Measurements from ENCODE around the gene SLC34A3. TPM values are rescaled to one million over a fixed set of nuclear protein-coding genes. Genes with fewer than 3 reads are reported as not detected.

SLC34A3 gene
- total and polyA plus RNA-seq, 2 of the 8 experiments (the other 6 are each of a cell fraction or from before 2014, with no cell fraction given), result 0.08 TPM; not detected in 1

- H3K79me2 ChIP-seq (ENCODE audit: control insufficient read depth in 1 of 2, insufficient read depth in 2 of 2, low read length in 2 of 2), result no peaks in the 10 kb centered on the region
- H3K27ac ChIP-seq (ENCODE audit: low read depth, low read length), result no peak overlapping the region
- H2BK120ac ChIP-seq (replicated peaks; ENCODE audit: low read depth, low read length), result no peak overlapping the region
- no peaks in the 10 kb centered on the region for H3K4me1 ChIP-seq (replicated peaks in 1 of 4; ENCODE audit: control insufficient read depth in 3 of 4, insufficient read depth in 4 of 4, low read length in 3 of 4)
- no peak for TF ChIP-seq EP300 (IDR thresholded peaks at IDR 0.05; ENCODE audit: borderline replicate concordance in 1 of 2, low read depth in 2 of 2, low read length in 2 of 2)
- TF ChIP-seq SP4 (IDR thresholded peaks at IDR 0.05; ENCODE audit: low read length), result no peak
- TF ChIP-seq TBP (IDR thresholded peaks at IDR 0.05; ENCODE audit: low read depth, low read length), result no peak
- no peak for TF ChIP-seq BACH1 (IDR thresholded peaks at IDR 0.05; ENCODE audit: low read length)
- TF ChIP-seq JUND (IDR thresholded peaks at IDR 0.05; ENCODE audit: low read length), result no peak
- no peak for TF ChIP-seq RFX5 (IDR thresholded peaks at IDR 0.05; ENCODE audit: borderline replicate concordance, low read depth, low read length)
- H3K14ac ChIP-seq (ENCODE audit: insufficient read length), result no peak overlapping the region
- H3K18ac ChIP-seq (ENCODE audit: extremely low read depth, low read length), result no peak overlapping the region
- no peaks in the 10 kb centered on the region for H3K27me3 ChIP-seq (replicated peaks in 1 of 4; ENCODE audit: control insufficient read depth in 3 of 4, extremely low read depth in 1 of 4, insufficient read depth in 3 of 4, low read length in 3 of 4)
- ChIA-PET POLR2A (ENCODE audit: partially characterized antibody) (interaction anchor here (1.2 to 69.9 kb wide), 3 partner anchors 9 to 136 kb away, joined by 3 to 1462 read pairs (median 1462); partner anchors contain the start of genes CYSRT1, NDOR1, NELFB and RNF208), CTCF (ENCODE audit: partially characterized antibody) (interaction anchor here (1.7 to 2.6 kb wide), 4 partner anchors 8 to 29 kb away, joined by 4 to 11 read pairs (median 6); no protein-coding TSS in a partner anchor)
- no peak overlapping the region for H2AFZ ChIP-seq (ENCODE audit: low read length)
- H2BK15ac ChIP-seq (ENCODE audit: low read length), result no peak overlapping the region
- WGBS, 2 experiments (ENCODE audit: extremely low coverage in 1 of 2, insufficient coverage in 1 of 2, insufficient read length in 1 of 2, insufficient replicate concordance in 2 of 2, low coverage in 1 of 2, low lambda C conversion rate in 2 of 2, missing lambda C conversion rate in 1 of 2), result 91% methylated on average over 25 of the region's 29 CpGs; no CpG with 5 or more reads in 1 of the 2 experiments
- no peak overlapping the region for H4K91ac ChIP-seq (replicated peaks; ENCODE audit: insufficient read length, low read length)
- H3K9ac ChIP-seq (replicated peaks in 1 of 4; ENCODE audit: extremely low read depth in 1 of 4, low read depth in 3 of 4, low read length in 3 of 4), result no peak overlapping the region
- peaks cover 0 to 10% of the 10 kb centered on the region in 2 experiments for H4K20me1 ChIP-seq (replicated peaks in 1 of 2; ENCODE audit: control insufficient read depth in 1 of 2, insufficient read depth in 2 of 2, low read length in 2 of 2)
- FAIRE-seq, result no peak
- 0 out of 2 replicates have a peak overlapping the region, but pooled peaks have one; percentile 32 for H2BK20ac ChIP-seq (ENCODE audit: low read length)
- no peak overlapping the region for H2BK5ac ChIP-seq (ENCODE audit: low read depth, low read length)
- no peak overlapping the region for H2AK5ac ChIP-seq (ENCODE audit: low read depth, low read length)
- H3K9me3 ChIP-seq (ENCODE audit: insufficient read depth in 2 of 2, low read depth in 1 of 2, low read length in 1 of 2), result no peaks in the 10 kb centered on the region
- peaks cover 6 to 37% (median 20%) of the 10 kb centered on the region in 4 experiments for H3K36me3 ChIP-seq (ENCODE audit: control insufficient read depth in 2 of 4, insufficient read depth in 4 of 4, low read length in 3 of 4)
- no peak overlapping the region for H3K56ac ChIP-seq (replicated peaks; ENCODE audit: insufficient read length, low read depth, low read length)
- H3K23me2 ChIP-seq (ENCODE audit: low read depth, low read length), result no peaks in the 10 kb centered on the region
- H3K4ac ChIP-seq (replicated peaks; ENCODE audit: insufficient read length, low read depth, low read length), result no peak overlapping the region
- no peak overlapping the region for H3K23ac ChIP-seq (ENCODE audit: insufficient read length)
- no peaks in the 10 kb centered on the region for H3K79me1 ChIP-seq (ENCODE audit: low read depth, low read length)
- no peak overlapping the region for H3K4me2 ChIP-seq (ENCODE audit: insufficient read depth in 1 of 2, low read depth in 2 of 2, low read length in 2 of 2)
- no peak overlapping the region for H4K5ac ChIP-seq (ENCODE audit: insufficient read length, low read depth, low read length)
- no peak overlapping the region for H2BK12ac ChIP-seq (ENCODE audit: low read depth, low read length)
- H3K4me3 ChIP-seq (ENCODE audit: extremely low read depth in 1 of 4, insufficient read depth in 2 of 4, low read depth in 3 of 4, low read length in 4 of 4), result no peak overlapping the region
- DNase-seq (ENCODE audit: low read depth in 1 of 2, low spot score in 2 of 2), result no peak
- H4K8ac ChIP-seq (ENCODE audit: extremely low read depth, insufficient read depth, low read length), result peak overlapping the region; percentile 25; the same call in 1 of the 2 replicates
Measured at GRCh38 chr9:137265496-137266161, 34.9 kb downstream of the SLC34A3 start.

Data from H1 (cell line).